ENCODE measurements around the gene ATP2B2.
"Not testable (repeated sequence)": the region's sequence is repeated elsewhere in the genome, so short reads cannot be mapped to it uniquely, and the experiment has no call there.

The ATP2B2 gene

DNA sequence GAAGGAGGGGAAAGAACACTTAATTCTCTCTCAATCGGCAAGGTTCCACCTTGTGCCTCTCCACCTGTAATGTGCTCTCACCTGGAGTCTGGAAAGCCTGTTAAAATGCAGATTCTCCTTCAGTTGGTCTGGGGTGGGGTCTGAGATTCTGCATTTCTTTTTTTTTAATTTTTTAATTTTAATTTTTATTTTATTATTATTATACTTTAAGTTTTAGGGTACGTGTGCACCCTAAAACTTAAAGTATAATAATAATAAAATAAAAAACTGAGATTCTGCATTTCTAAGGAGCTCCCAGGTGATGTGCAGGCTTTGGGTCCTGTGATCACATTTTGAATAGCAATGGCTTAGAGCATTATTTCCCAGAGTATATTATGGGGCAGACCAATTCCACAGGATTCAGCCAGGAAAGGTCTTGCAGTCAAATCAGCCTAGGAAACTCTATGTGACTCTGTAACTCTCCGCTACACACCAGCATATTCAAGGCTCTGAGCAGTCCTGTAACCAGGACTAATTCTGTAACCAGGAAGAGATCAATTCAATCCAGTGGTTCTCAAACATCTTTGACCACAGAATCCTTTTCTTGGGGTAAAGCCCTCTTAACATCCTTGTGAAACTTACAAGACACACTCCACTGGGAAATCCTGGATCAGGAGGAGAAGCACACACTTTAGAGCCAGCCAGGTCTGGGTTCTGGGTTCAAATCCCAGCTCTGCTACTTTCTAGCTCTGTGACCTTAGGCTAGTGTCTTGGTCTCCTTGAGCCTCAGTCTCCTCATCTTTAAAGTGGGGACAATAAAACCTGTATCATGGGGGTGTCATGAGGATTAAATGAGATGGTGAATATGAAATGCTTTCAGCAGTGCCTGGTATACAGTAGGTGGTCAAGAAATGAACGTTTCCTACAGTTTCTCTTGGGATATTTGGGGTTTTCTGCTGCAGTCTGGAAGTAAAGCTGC is 122.2 kb downstream of the ATP2B2 start:
- no peak for DNase-seq (ENCODE audit: low spot score)

DNA sequence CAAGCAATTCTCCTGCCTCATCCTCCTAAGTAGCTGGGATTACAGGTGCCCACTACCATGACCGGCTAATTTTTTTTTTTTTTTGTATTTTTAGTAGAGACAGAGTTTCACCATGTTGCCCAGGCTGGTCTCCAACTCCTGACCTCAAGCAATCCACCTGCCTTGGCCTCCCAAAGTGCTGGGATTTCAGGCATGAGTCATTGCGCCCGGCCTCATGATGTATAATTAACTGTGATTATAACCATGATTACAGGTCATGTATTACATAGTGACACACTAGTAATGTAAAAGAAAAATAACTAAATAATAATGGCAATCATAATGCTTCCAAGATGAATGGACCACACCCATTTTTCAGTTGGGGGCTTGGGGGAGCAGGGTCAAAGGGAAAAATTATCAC is 122.9 kb downstream of the ATP2B2 start:
- not testable (repeated sequence) for DNase-seq (ENCODE audit: low spot score)

DNA sequence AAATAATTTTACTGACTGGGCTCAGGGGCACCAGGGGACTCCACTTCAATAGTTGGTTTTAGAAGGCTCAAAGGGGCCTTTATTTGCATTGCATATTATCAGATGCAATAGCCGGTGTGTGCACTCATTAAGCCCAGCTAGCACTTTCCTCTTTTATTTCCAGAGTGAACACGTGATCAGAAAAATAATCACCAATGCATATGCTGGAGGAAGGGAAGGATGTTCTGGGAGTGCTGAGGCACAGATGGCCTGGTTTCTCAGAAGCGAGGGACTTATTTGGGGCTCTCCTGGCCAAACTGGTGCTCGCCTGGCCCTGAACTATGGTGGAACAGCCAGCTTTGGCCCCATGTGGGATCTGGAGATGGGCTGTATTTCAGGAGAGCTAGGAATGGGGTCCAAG is 124.0 kb downstream of the ATP2B2 start:
- no peak for DNase-seq (ENCODE audit: low spot score)

DNA sequence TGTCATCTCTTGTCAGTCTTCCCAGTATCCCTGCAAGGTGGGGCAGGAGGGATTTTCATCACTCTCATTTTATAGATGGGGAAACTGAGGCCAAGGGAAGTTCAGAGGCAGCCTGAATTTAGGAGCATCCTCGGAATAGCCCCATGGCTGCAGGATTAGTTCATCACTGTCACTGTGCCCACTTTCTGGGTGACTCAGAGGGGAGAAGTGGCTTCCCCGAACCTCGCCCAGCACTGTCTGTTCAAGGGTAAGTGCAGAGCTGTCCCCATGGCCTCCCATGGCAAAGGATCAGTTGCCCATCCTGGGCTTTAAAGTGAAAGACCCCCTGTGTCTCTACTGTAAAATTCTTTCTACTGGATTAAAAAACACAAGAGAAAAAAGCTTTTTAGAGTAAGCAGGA is 124.5 kb downstream of the ATP2B2 start:
- no peak for DNase-seq (ENCODE audit: low spot score)

DNA sequence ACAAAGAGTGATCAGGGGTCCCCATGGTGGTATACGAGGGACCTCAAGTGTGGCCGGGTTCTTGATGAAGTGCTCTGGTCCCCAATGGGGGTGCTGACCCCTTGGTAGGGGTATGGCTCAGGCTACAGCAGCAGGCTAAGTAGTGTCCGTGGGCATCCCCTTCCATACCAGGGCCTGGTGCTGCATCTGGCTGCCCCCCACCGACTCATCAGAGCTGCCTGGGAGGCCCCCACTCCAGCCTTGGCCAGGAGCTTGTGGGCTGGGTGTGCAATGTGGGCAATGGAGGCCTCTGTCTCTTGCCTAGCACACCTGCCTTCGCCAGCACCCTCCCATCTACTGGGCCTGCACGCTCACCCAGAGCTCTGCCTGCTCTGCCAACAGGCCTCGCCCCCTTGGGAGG is 125.4 kb downstream of the ATP2B2 start:
- no peak for DNase-seq (ENCODE audit: low spot score)

DNA sequence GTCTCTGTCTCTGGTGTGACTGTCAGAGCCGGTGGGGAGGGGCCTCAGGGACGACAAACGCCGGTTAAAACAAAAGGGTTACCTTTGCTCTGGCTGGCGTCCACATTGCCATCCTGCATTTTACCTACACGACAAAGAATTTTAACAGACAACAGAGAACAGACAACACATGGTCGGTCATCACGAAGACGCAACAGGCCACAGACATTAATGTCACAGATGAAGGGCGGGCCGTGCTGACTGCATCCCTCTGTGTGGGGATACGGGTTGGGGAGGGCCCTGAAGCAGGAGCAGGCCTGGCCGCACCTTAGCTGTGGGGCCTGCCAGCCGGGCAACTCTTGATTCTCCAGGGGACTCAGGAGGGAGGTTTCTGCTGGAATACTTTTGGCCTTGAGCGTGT is 126.2 kb downstream of the ATP2B2 start:
- no peak for DNase-seq (ENCODE audit: low spot score)

DNA sequence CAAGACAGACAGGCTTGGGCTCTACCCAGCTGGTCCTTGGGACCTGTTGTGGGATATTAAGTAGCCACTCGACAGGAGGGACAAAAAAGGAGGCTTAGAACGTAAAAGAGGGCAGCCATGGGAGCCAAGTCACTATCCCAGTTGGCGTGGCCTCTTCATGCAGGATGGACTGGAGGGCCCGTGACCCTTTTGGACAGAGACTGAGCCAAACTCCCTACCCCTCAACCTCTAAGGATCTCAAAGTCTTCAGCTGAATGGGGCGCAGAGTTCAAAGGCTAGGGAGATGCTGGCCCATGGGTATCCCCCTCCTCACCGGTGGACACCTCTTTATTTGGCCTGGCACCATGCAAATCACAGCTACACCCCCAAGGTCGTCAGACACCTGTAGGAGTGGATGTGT is 126.6 kb downstream of the ATP2B2 start:
- no peak for DNase-seq (ENCODE audit: low spot score)

DNA sequence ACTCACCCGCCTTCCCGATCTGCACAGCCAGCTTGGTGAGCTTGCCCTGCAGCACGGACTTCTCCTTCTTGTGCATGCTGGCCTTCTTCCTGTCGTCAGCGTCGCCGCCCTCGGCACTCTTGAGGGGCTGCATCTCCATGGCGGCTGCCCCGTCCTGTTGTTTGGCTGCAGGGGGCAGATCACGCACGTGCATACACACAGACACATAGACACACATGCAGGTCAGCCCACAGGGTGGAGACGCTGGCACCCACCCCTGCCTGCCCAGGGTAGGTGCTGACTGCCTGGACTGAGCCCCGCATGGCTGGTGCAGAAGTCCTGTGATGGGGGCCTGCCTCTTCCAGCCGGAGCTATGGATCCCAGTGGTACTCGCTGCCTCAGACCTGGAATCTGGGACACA is 127.1 kb downstream of the ATP2B2 start:
- no peak for DNase-seq (ENCODE audit: low spot score)

DNA sequence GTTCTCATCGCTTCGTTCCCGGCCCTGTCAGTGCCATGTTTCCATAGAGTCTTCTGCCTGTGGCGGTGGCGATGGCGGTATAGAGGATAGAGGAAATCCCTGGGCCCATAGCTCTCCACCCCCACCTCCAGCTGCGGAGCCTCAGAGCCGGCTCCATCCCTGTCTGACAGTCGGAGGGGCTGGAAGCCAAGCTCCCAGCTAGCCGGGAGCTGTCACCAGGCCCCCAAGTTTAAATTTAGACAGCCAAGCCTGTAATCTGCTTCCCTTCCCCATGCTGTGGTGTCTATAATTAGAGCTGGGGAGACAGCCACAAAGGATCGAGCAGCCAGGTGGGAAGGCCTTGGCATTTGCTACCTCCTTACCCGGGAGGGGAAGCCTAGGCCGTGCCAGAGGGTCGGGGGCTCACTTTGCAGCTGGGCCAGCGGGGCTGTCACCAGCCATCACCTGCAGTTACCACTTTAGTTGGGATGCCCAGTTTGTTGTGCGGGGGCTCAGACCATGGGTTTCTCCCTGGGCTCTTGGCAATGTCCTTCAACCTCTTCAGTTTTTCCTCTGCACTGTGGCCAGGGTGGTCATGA is 128.1 kb downstream of the ATP2B2 start:
- DNase-seq (ENCODE audit: low spot score): no peak

DNA sequence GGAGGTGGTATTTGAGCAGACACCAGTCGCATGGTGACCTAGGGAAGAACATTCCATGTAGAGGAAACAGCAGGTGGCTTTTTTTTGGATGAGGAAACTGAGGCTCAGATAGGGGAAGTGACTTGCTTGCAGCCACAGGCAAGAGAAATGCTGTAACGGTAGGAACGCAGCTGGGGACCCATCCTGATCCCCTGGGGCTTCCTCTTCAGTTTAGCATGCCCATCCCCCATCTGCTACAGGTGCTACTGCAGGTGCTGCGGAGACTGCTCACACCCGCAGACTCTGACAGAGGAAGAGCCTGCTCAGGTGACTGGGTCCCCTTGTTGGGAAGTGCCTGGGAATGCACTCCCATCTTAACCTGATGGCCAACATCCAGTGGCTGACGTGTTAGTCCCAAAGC is 129.0 kb downstream of the ATP2B2 start:
- no peak for DNase-seq (ENCODE audit: low spot score)

DNA sequence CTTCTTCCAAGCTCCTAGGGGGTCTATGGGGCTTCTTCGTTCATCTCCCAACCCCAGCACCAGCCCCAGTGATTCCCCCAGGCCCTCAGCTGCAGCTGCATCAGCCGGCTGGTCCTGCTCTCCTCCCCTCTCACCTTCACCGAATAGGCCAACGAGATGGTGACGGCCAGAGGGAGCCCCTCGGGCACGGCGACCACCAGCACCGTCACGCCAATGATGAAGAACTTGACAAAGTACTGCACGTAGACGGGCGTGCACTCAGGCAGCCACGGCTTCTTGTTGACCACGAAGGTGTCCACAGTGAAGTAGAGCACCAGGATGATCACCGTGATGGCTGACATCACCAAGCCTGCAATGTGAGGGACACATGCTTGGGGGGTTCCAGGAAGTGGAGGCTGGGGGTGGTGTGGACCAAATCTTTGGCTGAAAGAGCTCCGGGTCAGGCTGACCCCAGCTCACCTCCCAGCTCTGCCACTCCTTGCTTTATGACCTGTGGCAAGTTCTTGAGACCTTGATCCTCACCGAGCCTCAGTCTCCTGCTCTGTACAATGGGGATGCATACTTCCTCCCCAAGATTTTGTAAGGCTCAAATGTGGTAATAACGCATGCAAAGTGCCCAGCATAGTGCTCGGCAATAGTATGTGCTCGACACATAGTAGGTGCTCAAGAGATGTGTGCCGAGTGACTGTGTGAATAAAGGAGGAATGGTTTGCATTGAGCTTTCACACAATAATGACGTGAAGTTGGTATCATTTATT is 129.9 kb downstream of the ATP2B2 start:
- no peak for DNase-seq (ENCODE audit: low spot score)

DNA sequence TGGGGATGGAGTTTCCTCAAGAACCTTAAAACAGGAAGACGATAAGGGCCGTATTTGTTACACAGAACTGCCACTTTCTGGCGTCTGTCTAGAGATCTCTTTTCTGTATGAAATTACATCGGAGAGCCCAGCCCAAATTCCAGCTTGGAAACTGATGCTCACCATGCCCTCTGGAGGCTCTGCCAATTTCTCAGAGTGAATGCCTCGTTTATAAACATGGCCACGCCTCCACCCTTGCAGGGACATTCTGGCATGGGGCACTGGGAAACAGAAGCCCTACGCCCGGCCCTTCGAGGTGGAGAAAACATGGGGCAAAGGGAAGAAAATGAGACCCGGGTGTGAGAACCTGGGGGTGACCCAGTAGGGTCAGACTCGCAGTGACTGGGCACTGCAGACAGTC is 131.1 kb downstream of the ATP2B2 start:
- DNase-seq (ENCODE audit: low spot score): no peak

DNA sequence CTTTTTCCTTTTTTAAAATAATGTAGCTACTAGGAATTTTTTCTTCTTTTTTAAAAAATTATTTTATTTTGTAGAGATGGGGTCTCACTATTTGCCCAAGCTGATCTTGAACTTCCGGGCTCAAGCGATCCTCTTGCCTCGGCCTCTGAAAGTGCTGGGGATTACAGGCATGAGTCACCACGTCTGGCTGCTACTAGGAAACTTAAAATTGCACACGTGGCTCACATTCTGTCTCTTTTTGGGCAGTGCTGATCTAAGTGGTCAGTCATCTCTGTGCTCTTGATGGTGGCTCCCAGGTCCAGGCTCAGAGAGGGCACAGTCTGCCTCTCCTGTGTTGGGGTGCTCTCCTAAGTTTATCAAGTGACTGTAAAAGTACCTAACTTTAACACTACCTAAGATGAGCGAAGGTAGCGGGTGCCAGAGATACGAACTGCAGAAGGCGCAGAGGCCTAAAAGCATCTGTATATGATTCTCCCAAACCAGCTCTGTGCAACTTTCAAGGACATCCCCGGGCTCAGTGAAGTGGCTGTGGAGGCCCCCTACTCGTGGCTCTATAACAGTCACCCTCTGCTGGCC is 131.6 kb downstream of the ATP2B2 start:
- DNase-seq (ENCODE audit: low spot score): no peak

DNA sequence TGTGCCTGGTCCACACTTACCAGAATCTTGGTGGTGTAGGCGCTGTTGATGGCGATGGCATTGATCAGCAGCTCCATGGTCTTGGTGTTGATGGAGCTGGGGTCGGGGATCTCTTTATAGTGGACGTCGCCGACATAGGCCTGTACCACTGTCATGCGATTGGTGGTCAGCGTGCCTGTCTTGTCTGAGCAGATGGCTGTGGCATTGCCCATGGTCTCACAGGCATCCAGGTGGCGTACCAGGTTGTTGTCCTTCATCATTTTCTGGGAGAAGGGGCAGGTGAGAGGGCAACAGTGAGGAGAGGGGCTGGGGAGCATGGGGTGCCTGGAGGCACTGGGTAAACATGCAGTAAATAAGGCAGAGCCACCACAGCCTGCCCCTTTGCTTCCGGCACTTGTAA is 133.6 kb downstream of the ATP2B2 start:
- no peak for DNase-seq (ENCODE audit: low spot score)

DNA sequence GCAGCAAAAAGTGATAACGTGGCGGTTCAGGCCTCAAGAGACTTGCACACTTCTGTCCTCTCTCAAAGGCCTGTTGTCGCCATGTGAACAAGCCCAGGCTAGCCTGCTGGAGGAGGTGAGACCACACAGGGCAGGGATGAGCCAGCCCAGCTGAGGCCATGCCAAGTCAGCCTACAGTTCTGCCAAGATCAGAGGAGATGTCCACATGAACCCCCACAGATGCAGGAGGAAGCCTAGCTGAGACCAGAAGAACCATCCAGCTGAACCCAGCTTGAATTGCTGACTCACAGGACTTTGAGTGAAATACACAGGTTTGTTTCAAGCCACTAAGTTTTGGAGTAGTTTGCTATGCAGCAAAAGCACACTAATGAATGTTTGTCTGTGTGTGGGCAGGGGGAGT is 134.2 kb downstream of the ATP2B2 start:
- no peak for DNase-seq (ENCODE audit: low spot score)

DNA sequence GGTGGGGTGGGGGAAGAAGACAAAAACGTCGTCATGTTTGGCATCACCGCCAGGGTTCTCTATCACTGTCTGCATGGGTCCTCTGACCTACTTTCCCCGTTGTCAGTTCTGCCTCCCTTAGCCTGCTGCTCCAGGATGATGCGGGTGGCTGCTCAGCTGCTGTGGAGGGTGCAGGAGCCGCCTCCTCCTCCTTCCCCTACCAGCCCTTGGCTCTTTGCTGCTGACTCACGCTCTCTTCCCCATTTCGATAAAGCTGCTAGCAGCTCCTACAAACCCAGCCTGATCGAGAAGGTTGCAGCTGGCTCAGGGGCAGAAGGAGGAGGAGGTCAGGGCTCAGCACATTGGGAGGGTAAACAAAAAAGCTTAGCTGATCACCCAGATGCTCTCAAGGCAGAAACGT is 135.0 kb downstream of the ATP2B2 start:
- peak; percentile 42 for DNase-seq (ENCODE audit: low spot score)

DNA sequence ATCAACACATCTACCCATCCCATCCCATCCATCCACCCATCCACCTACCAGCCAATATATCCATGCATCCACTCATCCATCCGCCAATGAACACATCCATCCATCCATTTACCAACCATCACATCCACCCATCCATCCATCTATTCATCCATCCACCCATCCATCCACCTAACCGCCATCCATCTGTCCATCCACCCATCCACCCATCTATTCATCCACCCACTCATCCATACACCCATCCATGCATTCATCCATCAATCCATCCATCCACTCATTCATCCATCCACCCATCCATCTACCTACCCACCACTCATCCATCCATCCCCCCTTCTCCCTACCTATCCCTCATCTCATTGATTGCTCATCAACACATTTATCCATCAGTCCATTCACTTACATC is 136.9 kb downstream of the ATP2B2 start:
- DNase-seq (ENCODE audit: low spot score): no peak

DNA sequence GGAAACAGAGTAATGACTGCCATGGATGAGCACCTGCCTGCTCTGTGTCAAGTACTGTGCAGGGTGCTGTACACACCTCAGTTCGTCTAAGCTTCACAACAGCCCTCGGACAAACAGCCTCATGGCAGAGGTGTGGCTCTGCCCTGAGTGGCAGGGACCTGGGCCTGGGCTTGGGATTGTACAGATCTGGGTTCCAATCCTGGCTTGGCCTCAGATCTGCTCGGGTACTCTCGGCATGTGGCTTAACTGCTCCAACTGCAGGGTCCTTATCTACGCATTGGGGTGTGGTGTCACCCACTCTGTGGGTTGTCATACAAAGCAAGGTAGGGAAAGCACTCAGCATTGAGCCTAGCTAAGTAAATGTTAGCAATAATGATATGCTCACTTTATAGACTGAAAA is 137.9 kb downstream of the ATP2B2 start:
- no peak for DNase-seq (ENCODE audit: low spot score)

DNA sequence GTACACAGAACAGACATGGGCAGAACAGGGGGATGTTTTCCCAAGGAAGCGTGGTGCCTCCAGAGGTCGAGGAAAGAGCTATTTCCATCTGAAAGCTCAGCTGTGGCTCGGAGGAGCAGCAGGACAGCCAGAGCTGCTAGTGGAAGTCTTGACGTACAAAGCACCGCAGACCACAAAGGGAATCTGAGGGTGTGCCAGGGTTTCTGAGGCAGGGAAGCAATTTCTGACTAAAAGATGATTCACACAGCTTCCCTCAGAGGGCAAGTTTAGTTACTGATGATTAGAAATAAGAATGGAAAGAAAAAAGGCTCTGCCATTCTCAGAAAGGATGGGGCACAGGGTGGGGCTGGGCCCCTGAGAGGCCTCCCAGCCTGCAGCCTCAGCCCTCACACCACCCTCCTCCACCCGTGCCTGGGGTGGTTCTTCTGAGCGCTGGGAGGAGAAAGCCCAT is 138.7 kb downstream of the ATP2B2 start:
- DNase-seq (ENCODE audit: low spot score): no peak

DNA sequence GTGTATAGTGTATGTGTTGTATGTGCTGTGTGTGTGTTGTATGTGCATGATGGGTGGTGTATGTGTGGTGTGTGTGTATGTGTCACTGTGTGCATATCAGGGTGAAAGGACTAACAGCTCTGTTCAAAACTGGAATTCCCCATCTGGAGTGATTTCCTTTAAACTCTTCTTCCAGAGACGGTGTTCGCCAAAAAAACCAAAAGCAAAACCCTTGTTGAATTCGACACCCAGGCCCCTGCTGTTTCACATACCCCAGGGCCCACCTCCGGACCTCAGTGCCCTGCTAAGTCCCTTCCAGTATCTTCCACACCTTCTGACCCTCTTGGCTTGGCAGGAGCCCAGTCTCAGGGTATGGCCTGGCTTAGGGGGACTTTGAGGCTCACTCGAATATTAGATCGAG is 139.6 kb downstream of the ATP2B2 start:
- no peak for DNase-seq (ENCODE audit: low spot score)

DNA sequence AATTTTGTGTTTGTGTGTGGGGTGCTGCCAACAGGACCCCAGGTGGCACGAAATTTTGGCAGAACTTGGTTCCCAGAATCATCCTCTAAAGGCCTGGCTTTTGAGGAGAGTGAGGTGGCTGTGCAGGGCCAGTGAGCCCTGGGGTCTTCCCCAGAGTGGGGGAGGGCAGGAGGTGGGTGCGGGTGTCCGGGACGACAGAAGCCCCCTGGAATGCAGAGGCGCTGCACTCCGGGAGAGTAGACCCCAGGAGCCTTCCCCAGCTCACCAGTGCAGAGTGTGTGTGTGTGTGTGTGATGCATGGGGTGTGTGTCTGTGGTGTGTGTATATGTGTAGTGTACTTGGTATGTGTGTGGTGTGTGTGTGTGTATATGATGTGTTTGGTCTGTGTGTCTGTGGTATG is 140.1 kb downstream of the ATP2B2 start:
- DNase-seq (ENCODE audit: low spot score): no peak

DNA sequence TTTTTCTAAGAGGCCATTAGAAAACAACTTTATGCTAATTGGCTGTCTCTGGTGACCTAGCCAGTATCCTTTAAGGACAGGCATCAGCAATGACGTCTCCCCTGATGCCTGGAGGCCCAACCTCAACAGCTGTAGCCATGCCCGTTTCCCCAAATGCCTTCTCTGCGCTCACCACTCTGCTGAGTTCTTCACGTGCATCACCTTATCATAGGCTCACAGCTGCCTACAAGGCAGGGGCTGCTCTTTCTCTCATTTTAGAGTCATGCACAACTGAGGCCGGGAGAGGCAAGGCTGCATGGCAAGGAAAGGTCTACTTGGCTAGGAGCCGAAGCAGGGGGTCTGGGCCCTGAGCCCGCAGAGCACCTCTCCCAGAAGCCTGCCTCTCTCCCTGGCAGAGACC is 140.6 kb downstream of the ATP2B2 start:
- DNase-seq (ENCODE audit: low spot score): peak; percentile 58

DNA sequence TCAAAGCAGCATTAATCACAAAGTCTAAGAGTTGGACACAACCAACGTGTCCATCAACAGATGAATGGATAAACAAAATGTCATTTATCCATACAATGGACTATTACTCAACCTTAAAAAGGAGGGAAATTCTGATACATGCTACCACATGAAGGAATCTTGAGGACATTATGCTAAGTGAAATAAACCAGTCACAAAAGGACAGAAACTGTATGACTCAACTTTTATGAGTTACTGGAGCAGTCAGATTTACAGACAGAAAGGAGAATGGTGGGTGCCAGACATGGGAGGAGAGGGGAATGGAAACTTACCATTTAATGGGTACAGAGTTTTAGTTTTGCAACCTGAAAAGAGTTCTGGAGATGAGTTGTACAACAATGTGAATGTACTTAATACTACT is 141.5 kb downstream of the ATP2B2 start:
- DNase-seq (ENCODE audit: low spot score): no peak
